Fibroblast of lung (primary cell): ENCODE results near the gene CATSPERZ.

ENCODE experiments used
- CTCF ChIP-seq, 2 donors: IDR thresholded peaks in 1 of 2; conservative IDR thresholded peaks in 1 of 2; 1 replicate in 1 of 2; 2 replicates in 1 of 2; pipeline ENCODE4 v1.5.1; 2011 to 2012; ENCODE audit warnings: low read length in 2 of 2, control low read depth in 1 of 2, inconsistent platforms in 1 of 2, low read depth in 1 of 2, mild to moderate bottlenecking in 1 of 2
- EZH2 ChIP-seq: IDR thresholded peaks from 2 replicates; pipeline ENCODE4 v1.5.1; 2012; ENCODE audit warnings: low read length, control low read depth, mild to moderate bottlenecking; ENCODE audit errors: missing control alignments

GRCh38 chr11:64291262-64291751, 8.9 kb upstream of the CATSPERZ start, which contains the start of gene KCNK4:
- TF ChIP-seq CTCF (conservative IDR thresholded peaks at IDR 0.05 in 1 of 2, IDR thresholded peaks at IDR 0.05 in 1 of 2; ENCODE audit: low read depth in 1 of 2, low read length in 2 of 2) = no peak
- TF ChIP-seq EZH2 = no peak
